ENCODE results near the gene NPAS2.

NPAS2 gene

GRCh38 chr2:101025561-101025960 is 205.6 kb downstream of the NPAS2 start:
- DNase-seq, result no peak

GRCh38 chr2:101026253-101026701 is 206.3 kb downstream of the NPAS2 start:
- no peak for DNase-seq

GRCh38 chr2:101026923-101027469 is 207.1 kb downstream of the NPAS2 start:
- no peak for DNase-seq

DNA sequence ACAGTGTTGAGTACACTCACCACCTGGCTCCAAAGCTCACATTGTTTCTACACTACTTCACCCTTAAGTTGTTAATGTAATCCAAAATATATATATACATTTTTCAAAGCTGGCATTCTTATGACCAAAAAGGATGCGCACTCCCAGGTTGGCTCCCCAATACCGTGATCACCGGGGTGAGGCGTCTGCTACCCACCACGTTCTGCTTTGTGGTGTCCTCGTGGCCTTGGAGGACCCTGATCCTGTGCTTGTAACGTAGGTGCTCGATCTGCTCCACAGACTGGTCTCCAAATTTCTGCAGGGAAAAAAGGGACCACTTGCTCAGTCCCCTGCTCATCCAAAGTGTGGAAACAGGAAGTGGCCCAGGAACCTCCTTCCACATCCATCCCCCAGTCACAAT is 207.9 kb downstream of the NPAS2 start:
- no peak for DNase-seq

- DNase-seq, result no peak
Observed at GRCh38 chr2:101030866-101031554, 211.1 kb downstream of the NPAS2 start.

GRCh38 chr2:101032084-101032776 is 212.3 kb downstream of the NPAS2 start:
- DNase-seq, result no peak

GRCh38 chr2:101036562-101036961 is 216.6 kb downstream of the NPAS2 start:
- DNase-seq, result no peak

DNA sequence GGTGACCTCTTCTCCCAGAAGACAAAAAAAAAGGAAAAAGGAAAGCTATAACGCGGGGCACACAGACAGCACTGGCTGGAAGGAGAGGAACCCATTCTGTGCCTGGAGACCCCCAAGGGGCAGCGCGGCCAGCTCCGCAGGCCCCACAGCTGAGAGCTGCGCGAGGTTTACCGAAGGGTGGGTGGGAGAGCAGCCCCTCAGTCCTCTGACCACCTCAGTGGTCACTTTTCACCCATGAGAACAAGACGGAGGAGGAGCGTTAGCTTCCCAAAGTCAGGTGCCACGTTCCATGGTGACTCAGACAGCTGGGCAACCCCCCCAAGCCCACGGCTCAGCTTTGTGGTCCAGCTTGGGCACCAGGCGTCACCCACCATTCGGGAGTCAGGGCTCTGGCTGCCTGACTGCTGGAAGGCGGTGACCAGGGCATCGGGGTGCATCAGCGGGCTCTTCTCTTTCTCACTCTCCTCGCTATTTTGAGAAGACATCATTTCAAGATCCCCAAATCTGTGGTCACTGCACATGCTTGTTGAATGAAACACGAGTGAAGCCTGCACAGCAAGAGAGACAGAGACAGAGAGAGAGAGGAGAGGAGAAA is 217.3 kb downstream of the NPAS2 start:
- no peak for DNase-seq

- no peak for DNase-seq
Observed at GRCh38 chr2:101038455-101039255, 218.7 kb downstream of the NPAS2 start.

- DNase-seq, result no peak
Observed at GRCh38 chr2:101040072-101040471, 220.1 kb downstream of the NPAS2 start.

- DNase-seq, result no peak
Observed at GRCh38 chr2:101040761-101041160, 220.8 kb downstream of the NPAS2 start.

DNA sequence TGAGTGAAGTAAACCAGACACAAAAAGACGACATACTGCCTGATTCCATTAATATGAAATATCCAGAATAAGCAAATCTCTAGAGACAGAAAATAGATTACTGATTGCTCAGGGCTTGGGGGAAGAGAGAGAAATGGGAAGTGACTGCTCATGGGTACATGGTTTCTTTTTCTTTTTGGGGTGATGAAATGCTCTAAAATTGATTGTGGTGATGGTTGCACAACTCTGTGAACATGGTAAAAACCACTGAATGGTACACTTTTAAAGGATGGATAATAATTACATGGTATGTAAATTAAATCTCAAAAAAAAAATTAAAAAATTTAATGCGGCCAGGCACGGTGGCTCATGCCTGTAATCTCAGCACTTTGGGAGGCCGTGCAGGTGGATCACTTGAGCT is 221.5 kb downstream of the NPAS2 start:
- DNase-seq, result no peak

DNA sequence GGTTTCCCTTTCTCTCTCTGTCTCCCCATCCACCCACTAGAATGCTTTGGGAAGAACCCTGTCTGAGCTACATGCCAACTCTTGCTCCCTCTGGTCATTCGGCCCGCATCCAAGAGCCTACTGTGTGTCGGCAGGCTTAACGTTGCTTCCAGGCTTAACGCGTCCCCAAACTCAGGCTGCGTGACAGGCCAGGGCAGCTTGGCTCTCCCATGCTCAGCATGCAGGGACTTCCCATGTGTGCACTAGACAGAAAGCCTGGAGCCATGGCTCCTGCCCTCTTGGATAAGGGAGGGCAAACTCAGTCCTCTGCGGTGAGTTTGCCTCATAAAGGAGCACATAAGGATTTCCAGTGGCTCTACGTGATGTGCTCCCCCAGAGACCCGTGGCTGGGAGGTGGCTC is 225.4 kb downstream of the NPAS2 start:
- no peak for DNase-seq
